IMR-90 (cell line): ENCODE results near the gene KIAA0319L. TPM values are rescaled to one million over a fixed set of nuclear protein-coding genes. Genes with fewer than 3 reads are reported as not detected.

Source experiments
- ATAC-seq: fragments of 200-7000 bp; cut with Tn5 transposase; 2 replicates; pipeline ENCODE4 v1.9.1; 2020; ENCODE audit warnings: low read depth, mild to moderate bottlenecking, moderate library complexity
- BruUV-seq: library from RNA; stranded (reverse); fragments of 400-500 nt; replicated peaks from 2 replicates; lab custom pipeline; 2021; lab: Mats Ljungman, UMichigan
- CTCF ChIA-PET: fragments of 300-600 bp; formaldehyde crosslinking; extraction: SDS; loops from one replicate; lab custom pipeline; 2021; ENCODE audit warnings: antibody characterized with exemption; lab: Yijun Ruan, JAX
- POLR2A ChIA-PET: fragments of 300-600 bp; sonication (Branson Sonifier 250); formaldehyde crosslinking; loops from one replicate; lab custom pipeline; 2022; ENCODE audit warnings: antibody characterized with exemption; ENCODE audit not compliant: unreplicated experiment; lab: Charles Lee
- DNase-seq: peaks from one replicate; pipeline ENCODE4 v3.0.0; 2013
- H2AFZ ChIP-seq: replicated peaks from 2 replicates; pipeline ENCODE3; 2013; ENCODE audit warnings: low read length, mild to moderate bottlenecking; ENCODE audit not compliant: poor library complexity
- H2AK5ac ChIP-seq: 2 replicates; pipeline ENCODE4 v1.6.1; 2013; ENCODE audit warnings: low read depth, low read length, inconsistent platforms
- H2AK9ac ChIP-seq: replicated peaks from 2 replicates; pipeline ENCODE3; 2013; ENCODE audit warnings: mild to moderate bottlenecking, low read depth, low read length, moderate library complexity; ENCODE audit not compliant: poor library complexity
- H2BK120ac ChIP-seq: 2 replicates; pipeline ENCODE4 v1.6.1; 2013; ENCODE audit warnings: low read depth, low read length, inconsistent platforms
- H2BK15ac ChIP-seq: 3 replicates; pipeline ENCODE4 v1.6.1; 2013; ENCODE audit warnings: low read depth, low read length, inconsistent platforms
- H2BK20ac ChIP-seq: 2 replicates; pipeline ENCODE4 v1.6.1; 2013; ENCODE audit warnings: low read depth, mild to moderate bottlenecking, inconsistent platforms, low read length, moderate library complexity
- H2BK5ac ChIP-seq: 2 replicates; pipeline ENCODE4 v1.6.1; 2013; ENCODE audit warnings: mild to moderate bottlenecking, low read depth, low read length, inconsistent platforms; ENCODE audit not compliant: poor library complexity, severe bottlenecking
- H3K14ac ChIP-seq: replicated peaks from 2 replicates; pipeline ENCODE4 v1.6.1; 2013; ENCODE audit warnings: low read depth, low read length, inconsistent platforms
- H3K18ac ChIP-seq: 2 replicates; pipeline ENCODE4 v1.6.1; 2013; ENCODE audit warnings: low read depth, low read length, control low read depth
- H3K23ac ChIP-seq: 2 replicates; pipeline ENCODE4 v1.6.1; 2013; ENCODE audit warnings: low read depth, low read length, inconsistent platforms
- H3K27ac ChIP-seq: 2 replicates; pipeline ENCODE4 v1.5.1; 2013; ENCODE audit warnings: mild to moderate bottlenecking, control low read depth, low read length; ENCODE audit not compliant: insufficient read depth
- H3K27me3 ChIP-seq: 2 replicates; pipeline ENCODE4 v1.6.1; 2013; ENCODE audit warnings: low read length; ENCODE audit not compliant: control insufficient read depth, insufficient read depth
- H3K36me3 ChIP-seq: 2 replicates; pipeline ENCODE4 v1.6.1; 2013; ENCODE audit warnings: low read length, mixed read lengths; ENCODE audit not compliant: control insufficient read depth, insufficient read depth
- H3K4ac ChIP-seq: 2 replicates; pipeline ENCODE4 v1.6.1; 2013; ENCODE audit warnings: low read depth, low read length, inconsistent platforms
- H3K4me1 ChIP-seq: 2 replicates; pipeline ENCODE4 v1.6.1; 2013; ENCODE audit warnings: low read length, mixed read lengths; ENCODE audit not compliant: control insufficient read depth, insufficient read depth
- H3K4me2 ChIP-seq: 2 replicates; pipeline ENCODE4 v1.6.1; 2013; ENCODE audit warnings: low read depth, mild to moderate bottlenecking, control low read depth, low read length, moderate library complexity
- H3K4me3 ChIP-seq: 2 replicates; pipeline ENCODE4 v1.5.1; 2013; ENCODE audit warnings: low read depth, mild to moderate bottlenecking, control low read depth, low read length, moderate library complexity; ENCODE audit not compliant: insufficient read depth
- H3K56ac ChIP-seq: 2 replicates; pipeline ENCODE4 v1.6.1; 2013; ENCODE audit warnings: low read length, inconsistent platforms; ENCODE audit not compliant: insufficient read depth; ENCODE audit errors: extremely low read depth
- H3K79me1 ChIP-seq, 2 experiments: 2 replicates each; pipeline ENCODE4 v1.6.1; 2013; ENCODE audit warnings: low read length in 2 of 2, inconsistent platforms in 1 of 2, low read depth in 1 of 2
- H3K9ac ChIP-seq: 2 replicates; pipeline ENCODE4 v1.6.1; 2013; ENCODE audit warnings: low read depth, low read length, control low read depth
- H3K9me1 ChIP-seq: 2 replicates; pipeline ENCODE4 v1.6.1; 2013; ENCODE audit warnings: low read length, inconsistent platforms; ENCODE audit not compliant: insufficient read depth
- H3K9me3 ChIP-seq: 2 replicates; pipeline ENCODE4 v1.6.1; 2013; ENCODE audit warnings: low read length; ENCODE audit not compliant: control insufficient read depth, insufficient read depth
- H4K20me1 ChIP-seq: 2 replicates; pipeline ENCODE4 v1.6.1; 2013; ENCODE audit warnings: low read length, inconsistent platforms; ENCODE audit not compliant: insufficient read depth
- H4K5ac ChIP-seq: 2 replicates; pipeline ENCODE4 v1.6.1; 2013; ENCODE audit warnings: mild to moderate bottlenecking, low read depth, low read length, control low read depth
- H4K8ac ChIP-seq, 2 experiments: 2 replicates each; pipeline ENCODE4 v1.6.1; 2013; ENCODE audit warnings: low read depth in 2 of 2, low read length in 2 of 2, control low read depth in 1 of 2, inconsistent platforms in 1 of 2
- H4K91ac ChIP-seq: 2 replicates; pipeline ENCODE4 v1.6.1; 2013; ENCODE audit warnings: low read depth, low read length, inconsistent platforms; ENCODE audit not compliant: insufficient read depth
- BHLHE40 ChIP-seq: fragments of 150-350 bp; IDR thresholded peaks from 2 replicates; pipeline ENCODE4 v1.6.1; 2016; ENCODE audit warnings: mild to moderate bottlenecking, low read depth, low read length
- CEBPB ChIP-seq: IDR thresholded peaks from 2 replicates; pipeline ENCODE4 v1.6.1; 2012; ENCODE audit warnings: low read depth, low read length, improper control_type of control experiment
- CHD1 ChIP-seq: IDR thresholded peaks from 2 replicates; pipeline ENCODE4 v1.6.1; 2012; ENCODE audit warnings: low read depth, low read length, improper control_type of control experiment
- CTCF ChIP-seq: conservative IDR thresholded peaks from 2 replicates; pipeline ENCODE4 v1.5.1; 2012; ENCODE audit warnings: mild to moderate bottlenecking, low read depth, low read length, improper control_type of control experiment
- FOS ChIP-seq: fragments of 150-350 bp; IDR thresholded peaks from 2 replicates; pipeline ENCODE4 v1.6.1; 2016; ENCODE audit warnings: low read depth, low read length
- MAFK ChIP-seq: IDR thresholded peaks from 2 replicates; pipeline ENCODE4 v1.6.1; 2012; ENCODE audit warnings: low read depth, low read length, improper control_type of control experiment
- MAZ ChIP-seq: IDR thresholded peaks from 2 replicates; pipeline ENCODE4 v1.6.1; 2012; ENCODE audit warnings: low read depth, mild to moderate bottlenecking, low read length, improper control_type of control experiment, moderate library complexity, borderline replicate concordance
- MXI1 ChIP-seq: IDR thresholded peaks from 2 replicates; pipeline ENCODE4 v1.6.1; 2012; ENCODE audit warnings: low read depth, mild to moderate bottlenecking, low read length, moderate library complexity, borderline replicate concordance
- NFE2L2 ChIP-seq: fragments of 150-350 bp; IDR thresholded peaks from 2 replicates; pipeline ENCODE4 v1.6.1; 2016; ENCODE audit warnings: low read depth, mild to moderate bottlenecking, low read length
- POLR2A ChIP-seq: IDR thresholded peaks from 2 replicates; pipeline ENCODE4 v1.6.1; 2012; ENCODE audit warnings: mild to moderate bottlenecking, low read depth, low read length
- RAD21 ChIP-seq: IDR thresholded peaks from 2 replicates; pipeline ENCODE4 v1.6.1; 2012; ENCODE audit warnings: low read length, improper control_type of control experiment
- RCOR1 ChIP-seq: IDR thresholded peaks from 2 replicates; pipeline ENCODE4 v1.6.1; 2012; ENCODE audit warnings: mild to moderate bottlenecking, low read length, improper control_type of control experiment; ENCODE audit not compliant: insufficient replicate concordance
- RFX5 ChIP-seq: IDR thresholded peaks from 2 replicates; pipeline ENCODE4 v1.8.0; 2012; ENCODE audit warnings: low read depth, mild to moderate bottlenecking, low read length, moderate library complexity
- WGBS, 2 experiments: methylation state at CpG; one replicate each; pipeline versions ENCODE4 v1.1.5 to v1.1.7; 2013; ENCODE audit warnings: missing lambda C conversion rate in 2 of 2; ENCODE audit not compliant: insufficient read length in 1 of 2; ENCODE audit errors: extremely low coverage in 2 of 2; 5-methylcytosine and 5-hydroxymethylcytosine counted together
- dilution Hi-C: fragments of 300-500 bp; cut with HindIII; formaldehyde crosslinking; loops from one replicate; pipeline ENCODE4 v1.14.3; 2018; ENCODE audit warnings: low sequenced_read_pairs; ENCODE audit not compliant: unreplicated experiment
- in situ Hi-C: fragments of 300-500 bp; cut with MboI; formaldehyde crosslinking; loops from 3 replicates; pipeline ENCODE4 v1.14.3; 2019; ENCODE audit warnings: low sequenced_read_pairs, inconsistent platforms, mixed read lengths
- intact Hi-C: fragments of 100-400 bp; cut with micrococcal nuclease; formaldehyde crosslinking; loops from 2 replicates; pipeline ENCODE4 v1.10.0; 2022
- polyA plus RNA-seq, 3 experiments: library from polyadenylated mRNA; depleted of rRNA; stranded (reverse); fragments of >200 nt; gene quantifications; 2 replicates each; pipeline ENCODE4 v1.2.3, GENCODE V29; 2012; ENCODE audit warnings: low replicate concordance in 1 of 3
- total RNA-seq: library from RNA; depleted of rRNA; stranded (reverse); fragments of >200 nt; gene quantifications from 2 replicates; pipeline ENCODE4 v1.2.3, GENCODE V29; 2012
- TF ChIP-seq, protein P1 (sequence below): fragments of 150-350 bp; IDR thresholded peaks from 2 replicates; pipeline ENCODE4 v1.6.1; 2017; ENCODE audit warnings: mild to moderate bottlenecking, antibody characterized with exemption, low read length, low read depth
- TF ChIP-seq, protein P2 (sequence below): fragments of 150-350 bp; IDR thresholded peaks from 2 replicates; pipeline ENCODE4 v1.6.1; 2016; ENCODE audit warnings: low read depth, mild to moderate bottlenecking, low read length, moderate library complexity, borderline replicate concordance

Gene KIAA0319L
- total and polyA plus RNA-seq, 2 of the 4 experiments (the other 2 are of a cell fraction) = 38.0 to 49.8 TPM

DNA sequence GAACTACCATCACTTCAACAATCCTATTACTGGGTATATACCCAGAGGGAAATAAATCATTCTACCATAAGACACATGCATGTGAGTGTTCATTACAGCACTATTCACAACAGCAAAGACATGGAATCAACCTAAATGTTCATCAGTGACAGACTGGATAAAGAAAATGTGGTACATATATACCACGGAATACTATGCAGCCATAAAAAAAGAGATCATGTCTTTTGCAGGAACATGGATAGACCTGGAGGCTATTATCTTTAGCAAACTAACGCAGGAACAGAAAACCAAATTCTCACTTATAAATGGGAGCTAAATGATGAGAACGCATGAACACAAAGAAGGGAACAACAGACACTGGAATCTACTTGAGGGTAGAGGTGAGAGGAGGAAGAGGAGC is 39.0 kb downstream of the KIAA0319L start:
- Histone ChIP-seq H3K23ac (no peak overlapping the region), H3K56ac (no peak overlapping the region), H3K9ac (no peak overlapping the region), H4K20me1 (no peaks in the 10 kb centered on the region), H3K27me3 (no peaks in the 10 kb centered on the region), H3K4me1 (no peaks in the 10 kb centered on the region), H3K9me1 (peaks cover 2% of the 10 kb centered on the region; the same call in 1 of the 2 replicates), H3K9me3 (peaks cover 2% of the 10 kb centered on the region; the same call in 1 of the 2 replicates), H3K79me1 (peaks cover 11 to 33% of the 10 kb centered on the region in 2 experiments; a peak in 3 of 4 replicates), H4K5ac (no peak overlapping the region), H4K8ac (no peak overlapping the region), H2AK9ac (no peak overlapping the region), H2AK5ac (no peak overlapping the region), H3K4me3 (no peak overlapping the region), H4K91ac (no peak overlapping the region), H3K4me2 (no peak overlapping the region), H2BK20ac (no peak overlapping the region), H3K14ac (no peak overlapping the region), H3K27ac (no peak overlapping the region), H3K4ac (no peak overlapping the region), H2AFZ (no peak overlapping the region), H2BK120ac (no peak overlapping the region), H2BK15ac (no peak overlapping the region), H2BK5ac (no peak overlapping the region), H3K36me3 (no peaks in the 10 kb centered on the region), H3K18ac (no peak overlapping the region)
- CTCF ChIA-PET = no interaction called here
- no peak for ATAC-seq
- dilution Hi-C loops (no loop called here), in situ Hi-C loops (no loop called here), intact Hi-C loops (no loop called here)
- POLR2A ChIA-PET = no interaction called here
- no peak for DNase-seq
- TF ChIP-seq MAFK = no peak
- no peak for TF ChIP-seq FOS
- TF ChIP-seq CHD1 = no peak
- no peak for TF ChIP-seq BHLHE40
- TF ChIP-seq NFE2L2 = no peak
- TF ChIP-seq RAD21 = no peak
- TF ChIP-seq POLR2A = no peak
- no peak for TF ChIP-seq MAZ
- no peak for TF ChIP-seq CTCF
- no peak for TF ChIP-seq RCOR1
- TF ChIP-seq, protein P1, sequence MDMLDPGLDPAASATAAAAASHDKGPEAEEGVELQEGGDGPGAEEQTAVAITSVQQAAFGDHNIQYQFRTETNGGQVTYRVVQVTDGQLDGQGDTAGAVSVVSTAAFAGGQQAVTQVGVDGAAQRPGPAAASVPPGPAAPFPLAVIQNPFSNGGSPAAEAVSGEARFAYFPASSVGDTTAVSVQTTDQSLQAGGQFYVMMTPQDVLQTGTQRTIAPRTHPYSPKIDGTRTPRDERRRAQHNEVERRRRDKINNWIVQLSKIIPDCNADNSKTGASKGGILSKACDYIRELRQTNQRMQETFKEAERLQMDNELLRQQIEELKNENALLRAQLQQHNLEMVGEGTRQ = no peak
- no peak for TF ChIP-seq MXI1
- TF ChIP-seq, protein P2, sequence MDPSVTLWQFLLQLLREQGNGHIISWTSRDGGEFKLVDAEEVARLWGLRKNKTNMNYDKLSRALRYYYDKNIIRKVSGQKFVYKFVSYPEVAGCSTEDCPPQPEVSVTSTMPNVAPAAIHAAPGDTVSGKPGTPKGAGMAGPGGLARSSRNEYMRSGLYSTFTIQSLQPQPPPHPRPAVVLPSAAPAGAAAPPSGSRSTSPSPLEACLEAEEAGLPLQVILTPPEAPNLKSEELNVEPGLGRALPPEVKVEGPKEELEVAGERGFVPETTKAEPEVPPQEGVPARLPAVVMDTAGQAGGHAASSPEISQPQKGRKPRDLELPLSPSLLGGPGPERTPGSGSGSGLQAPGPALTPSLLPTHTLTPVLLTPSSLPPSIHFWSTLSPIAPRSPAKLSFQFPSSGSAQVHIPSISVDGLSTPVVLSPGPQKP = no peak
- no peak for TF ChIP-seq CEBPB
- TF ChIP-seq RFX5 = no peak
- no CpG with 5 or more reads among the region's 3 CpGs for WGBS, 2 experiments
- BruUV-seq = no TSS peak
